Astrocyte of the spinal cord (primary cell): Measurements from ENCODE around the gene SOX5.

ENCODE experiments used
- DNase-seq: peaks from one replicate; pipeline ENCODE4 v3.0.0; 2011; ENCODE audit warnings: low read depth, low spot score
- H3K4me3 ChIP-seq: 2 replicates; pipeline ENCODE4 v1.5.1; 2011; ENCODE audit warnings: low read depth, mild to moderate bottlenecking, low read length, moderate library complexity
- CTCF ChIP-seq: IDR thresholded peaks from 2 replicates; pipeline ENCODE4 v1.5.1; 2012; ENCODE audit warnings: low read depth, mild to moderate bottlenecking, low read length, inconsistent platforms
- in situ Hi-C: cut with HindIII; loops from 2 replicates; pipeline ENCODE4 v1.10.0; 2017; ENCODE audit warnings: low sequenced_read_pairs

SOX5 gene

GRCh38 chr12:23666866-23667265 is 282.6 kb downstream of the SOX5 start:
- no peak for DNase-seq
- in situ Hi-C loops = no loop called here
- TF ChIP-seq CTCF = no peak

GRCh38 chr12:23662966-23663365 is 286.5 kb downstream of the SOX5 start:
- TF ChIP-seq CTCF = no peak
- in situ Hi-C loops = no loop called here
- H3K4me3 ChIP-seq = no peak overlapping the region
- DNase-seq = no peak

More at GRCh38 chr12:23666866-23667265, 282.6 kb downstream of the SOX5 start:
- no peak overlapping the region for H3K4me3 ChIP-seq

GRCh38 chr12:23659131-23659530 is 290.3 kb downstream of the SOX5 start:
- in situ Hi-C loops = no loop called here

GRCh38 chr12:23657598-23657997 is 291.9 kb downstream of the SOX5 start:
- in situ Hi-C loops = no loop called here
- TF ChIP-seq CTCF = no peak
- H3K4me3 ChIP-seq = no peak overlapping the region
- no peak for DNase-seq

More at GRCh38 chr12:23659131-23659530, 290.3 kb downstream of the SOX5 start:
- no peak overlapping the region for H3K4me3 ChIP-seq
- TF ChIP-seq CTCF = no peak
- no peak for DNase-seq

- no peak overlapping the region for H3K4me3 ChIP-seq
- in situ Hi-C loops = no loop called here
- no peak for TF ChIP-seq CTCF
- DNase-seq = no peak
Observed at GRCh38 chr12:23655884-23656283, 293.6 kb downstream of the SOX5 start.

- in situ Hi-C loops = no loop called here
- no peak for DNase-seq
- H3K4me3 ChIP-seq = no peak overlapping the region
- TF ChIP-seq CTCF = no peak
Observed at GRCh38 chr12:23655112-23655511, 294.4 kb downstream of the SOX5 start.

- DNase-seq = no peak
- no peak overlapping the region for H3K4me3 ChIP-seq
- TF ChIP-seq CTCF = no peak
- in situ Hi-C loops = no loop called here
Observed at GRCh38 chr12:23648546-23648945, 300.9 kb downstream of the SOX5 start.
